Liver (tissue), 3 donors: ENCODE data around the gene SFPQ.

Experiments used
- RAD21 ChIP-seq, 2 donors: IDR thresholded peaks; 2 replicates each; pipeline ENCODE4 v1.6.1; 2016; ENCODE audit warnings: antibody characterized with exemption in 2 of 2, mild to moderate bottlenecking in 2 of 2
- SP1 ChIP-seq: IDR thresholded peaks from 2 replicates; pipeline ENCODE4 v1.6.1; 2018; ENCODE audit warnings: antibody characterized with exemption, mild to moderate bottlenecking
- TF ChIP-seq, protein P1 (sequence below): fragments of 150-350 bp; IDR thresholded peaks from 2 replicates; pipeline ENCODE4 v1.5.1; 2017; ENCODE audit warnings: improper control_type of control experiment, low read depth, low read length; ENCODE audit not compliant: missing input control
- TF ChIP-seq, protein P2 (sequence below): IDR thresholded peaks from 2 replicates; pipeline ENCODE4 v1.6.1; 2016; ENCODE audit warnings: antibody characterized with exemption
- TF ChIP-seq, protein P3 (sequence below): IDR thresholded peaks from 2 replicates; pipeline ENCODE4 v1.6.1; 2016; ENCODE audit warnings: antibody characterized with exemption
- donor health status: healthy.
- donor health status: healthy.

DNA sequence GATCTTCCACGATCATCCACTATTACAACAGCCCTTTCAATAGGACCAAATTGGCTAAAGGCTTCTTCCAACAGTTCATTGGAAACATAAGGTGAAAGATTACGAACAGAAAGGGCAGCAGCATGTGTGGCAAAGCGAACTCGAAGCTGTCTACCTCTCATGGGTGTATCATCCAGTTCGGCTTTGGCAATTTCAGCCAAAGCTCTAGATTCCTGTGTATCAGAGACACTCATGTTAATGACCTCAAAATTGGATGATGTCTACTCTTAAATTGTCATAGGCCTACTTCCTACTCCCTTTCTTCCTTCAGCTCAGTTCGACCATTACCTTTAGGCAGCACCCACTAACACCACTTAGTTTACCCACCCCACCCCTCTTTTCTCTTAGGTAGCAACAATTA is 2.2 kb downstream of the SFPQ start:
- TF ChIP-seq, protein P1, sequence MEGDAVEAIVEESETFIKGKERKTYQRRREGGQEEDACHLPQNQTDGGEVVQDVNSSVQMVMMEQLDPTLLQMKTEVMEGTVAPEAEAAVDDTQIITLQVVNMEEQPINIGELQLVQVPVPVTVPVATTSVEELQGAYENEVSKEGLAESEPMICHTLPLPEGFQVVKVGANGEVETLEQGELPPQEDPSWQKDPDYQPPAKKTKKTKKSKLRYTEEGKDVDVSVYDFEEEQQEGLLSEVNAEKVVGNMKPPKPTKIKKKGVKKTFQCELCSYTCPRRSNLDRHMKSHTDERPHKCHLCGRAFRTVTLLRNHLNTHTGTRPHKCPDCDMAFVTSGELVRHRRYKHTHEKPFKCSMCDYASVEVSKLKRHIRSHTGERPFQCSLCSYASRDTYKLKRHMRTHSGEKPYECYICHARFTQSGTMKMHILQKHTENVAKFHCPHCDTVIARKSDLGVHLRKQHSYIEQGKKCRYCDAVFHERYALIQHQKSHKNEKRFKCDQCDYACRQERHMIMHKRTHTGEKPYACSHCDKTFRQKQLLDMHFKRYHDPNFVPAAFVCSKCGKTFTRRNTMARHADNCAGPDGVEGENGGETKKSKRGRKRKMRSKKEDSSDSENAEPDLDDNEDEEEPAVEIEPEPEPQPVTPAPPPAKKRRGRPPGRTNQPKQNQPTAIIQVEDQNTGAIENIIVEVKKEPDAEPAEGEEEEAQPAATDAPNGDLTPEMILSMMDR, result no peak
- TF ChIP-seq RAD21 (IDR thresholded peaks at IDR 0.05) (no peak), SP1 (no peak)
- TF ChIP-seq, protein P2, sequence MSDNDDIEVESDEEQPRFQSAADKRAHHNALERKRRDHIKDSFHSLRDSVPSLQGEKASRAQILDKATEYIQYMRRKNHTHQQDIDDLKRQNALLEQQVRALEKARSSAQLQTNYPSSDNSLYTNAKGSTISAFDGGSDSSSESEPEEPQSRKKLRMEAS, result no peak
- TF ChIP-seq, protein P3, sequence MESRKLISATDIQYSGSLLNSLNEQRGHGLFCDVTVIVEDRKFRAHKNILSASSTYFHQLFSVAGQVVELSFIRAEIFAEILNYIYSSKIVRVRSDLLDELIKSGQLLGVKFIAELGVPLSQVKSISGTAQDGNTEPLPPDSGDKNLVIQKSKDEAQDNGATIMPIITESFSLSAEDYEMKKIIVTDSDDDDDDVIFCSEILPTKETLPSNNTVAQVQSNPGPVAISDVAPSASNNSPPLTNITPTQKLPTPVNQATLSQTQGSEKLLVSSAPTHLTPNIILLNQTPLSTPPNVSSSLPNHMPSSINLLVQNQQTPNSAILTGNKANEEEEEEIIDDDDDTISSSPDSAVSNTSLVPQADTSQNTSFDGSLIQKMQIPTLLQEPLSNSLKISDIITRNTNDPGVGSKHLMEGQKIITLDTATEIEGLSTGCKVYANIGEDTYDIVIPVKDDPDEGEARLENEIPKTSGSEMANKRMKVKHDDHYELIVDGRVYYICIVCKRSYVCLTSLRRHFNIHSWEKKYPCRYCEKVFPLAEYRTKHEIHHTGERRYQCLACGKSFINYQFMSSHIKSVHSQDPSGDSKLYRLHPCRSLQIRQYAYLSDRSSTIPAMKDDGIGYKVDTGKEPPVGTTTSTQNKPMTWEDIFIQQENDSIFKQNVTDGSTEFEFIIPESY, result no peak
